Glutamatergic neuron (in vitro differentiated cells): Measurements from ENCODE around the gene ANK3. TPM values are rescaled to one million over a fixed set of nuclear protein-coding genes. Genes with fewer than 3 reads are reported as not detected.

ENCODE experiments used
- DNase-seq: peaks from one replicate; pipeline ENCODE4 v3.0.0; 2022
- H3K27ac Mint-ChIP-seq: one replicate; pipeline ENCODE4 v1.8.0; 2020; ENCODE audit warnings: mild to moderate bottlenecking, mixed read lengths, inconsistent platforms; ENCODE audit not compliant: unreplicated experiment
- H3K27me3 Mint-ChIP-seq: one replicate; pipeline ENCODE4 v1.8.0; 2020; ENCODE audit warnings: mild to moderate bottlenecking, moderate library complexity, mixed read lengths, inconsistent platforms; ENCODE audit not compliant: unreplicated experiment
- H3K36me3 Mint-ChIP-seq: one replicate; pipeline ENCODE4 v1.8.0; 2020; ENCODE audit warnings: mild to moderate bottlenecking, mixed read lengths, inconsistent platforms; ENCODE audit not compliant: unreplicated experiment
- H3K4me1 Mint-ChIP-seq: one replicate; pipeline ENCODE4 v1.8.0; 2020; ENCODE audit warnings: mild to moderate bottlenecking, low read depth, mixed read lengths, inconsistent platforms; ENCODE audit not compliant: unreplicated experiment
- H3K4me3 Mint-ChIP-seq: one replicate; pipeline ENCODE4 v1.8.0; 2020; ENCODE audit warnings: mild to moderate bottlenecking, mixed read lengths, inconsistent platforms; ENCODE audit not compliant: unreplicated experiment
- H3K9me3 Mint-ChIP-seq: one replicate; pipeline ENCODE4 v1.8.0; 2020; ENCODE audit warnings: mild to moderate bottlenecking, moderate library complexity, mixed read lengths, inconsistent platforms; ENCODE audit not compliant: unreplicated experiment
- CTCF ChIP-seq: fragments of 200-600 bp; sonication (generic); IDR thresholded peaks from one replicate; pipeline ENCODE4 v1.5.0; 2021; ENCODE audit not compliant: partially characterized antibody, unreplicated experiment
- total RNA-seq: library from RNA; stranded (reverse); fragmentation: NEBNext Ultra II Directional; extraction: Animal tissue kit (Norgen Biotek cat#: 25700); gene quantifications from one replicate; pipeline ENCODE4 v1.2.1, GENCODE V29; 2021; ENCODE audit not compliant: unreplicated experiment

ANK3 gene
- total RNA-seq, 1 donor from 2014 or later = 84.9 TPM

- no peaks in the 10 kb centered on the region for H3K27me3 Mint-ChIP-seq
- peak; percentile 60 for TF ChIP-seq CTCF
- H3K36me3 Mint-ChIP-seq = no peaks in the 10 kb centered on the region
- H3K27ac Mint-ChIP-seq = no peak overlapping the region
- no peaks in the 10 kb centered on the region for H3K9me3 Mint-ChIP-seq
- no peak for DNase-seq
- H3K4me1 Mint-ChIP-seq = peaks cover 8% of the 10 kb centered on the region
- no peak overlapping the region for H3K4me3 Mint-ChIP-seq
Measured at GRCh38 chr10:60208676-60209269, 180.9 kb downstream of the ANK3 start.

GRCh38 chr10:60207894-60208293 lies 181.8 kb downstream of the ANK3 start:
- DNase-seq = no peak
- H3K4me3 Mint-ChIP-seq = no peak overlapping the region
- H3K27ac Mint-ChIP-seq = no peak overlapping the region
- peaks cover 8% of the 10 kb centered on the region for H3K4me1 Mint-ChIP-seq
- TF ChIP-seq CTCF = no peak
- H3K27me3 Mint-ChIP-seq = no peaks in the 10 kb centered on the region
- H3K36me3 Mint-ChIP-seq = no peaks in the 10 kb centered on the region
- H3K9me3 Mint-ChIP-seq = no peaks in the 10 kb centered on the region

GRCh38 chr10:60206735-60207134 lies 182.9 kb downstream of the ANK3 start:
- Mint-ChIP-seq H3K4me1 (peaks cover 8% of the 10 kb centered on the region), H3K9me3 (no peaks in the 10 kb centered on the region), H3K36me3 (no peaks in the 10 kb centered on the region), H3K27ac (no peak overlapping the region), H3K4me3 (no peak overlapping the region), H3K27me3 (no peaks in the 10 kb centered on the region)
- DNase-seq = no peak
- no peak for TF ChIP-seq CTCF

- no peaks in the 10 kb centered on the region for H3K9me3 Mint-ChIP-seq
- H3K27ac Mint-ChIP-seq = no peak overlapping the region
- H3K4me1 Mint-ChIP-seq = peaks cover 8% of the 10 kb centered on the region
- no peaks in the 10 kb centered on the region for H3K36me3 Mint-ChIP-seq
- TF ChIP-seq CTCF = no peak
- H3K27me3 Mint-ChIP-seq = no peaks in the 10 kb centered on the region
- no peak overlapping the region for H3K4me3 Mint-ChIP-seq
- DNase-seq = no peak
Measured at GRCh38 chr10:60205741-60206140, 183.9 kb downstream of the ANK3 start.

GRCh38 chr10:60203993-60204618 lies 185.6 kb downstream of the ANK3 start:
- Mint-ChIP-seq H3K4me3 (no peak overlapping the region), H3K27me3 (no peaks in the 10 kb centered on the region), H3K9me3 (no peaks in the 10 kb centered on the region), H3K36me3 (no peaks in the 10 kb centered on the region), H3K4me1 (peaks cover 5% of the 10 kb centered on the region), H3K27ac (no peak overlapping the region)
- no peak for DNase-seq
- TF ChIP-seq CTCF = peak; percentile 74
